Sigmoid colon (tissue), 4 donors: Measurements from ENCODE around the gene TGFBI.

Source experiments
- EP300 ChIP-seq, 4 donors: sonication (generic); formaldehyde crosslinking; IDR thresholded peaks; one replicate each; pipeline ENCODE4 v1.6.1; 2017; ENCODE audit warnings: antibody characterized with exemption in 4 of 4
- POLR2A ChIP-seq, 2 donors: fragments of 450-650 bp; IDR thresholded peaks; one replicate each; pipeline ENCODE4 v1.6.1; 2016; ENCODE audit warnings: antibody characterized with exemption in 2 of 2, mild to moderate bottlenecking in 2 of 2, moderate library complexity in 2 of 2
- POLR2AphosphoS5 ChIP-seq, 4 donors: sonication (generic); formaldehyde crosslinking; IDR thresholded peaks; one replicate each; pipeline ENCODE4 v1.6.1; 2017; ENCODE audit warnings: antibody characterized with exemption in 4 of 4
- TF ChIP-seq, protein P1 (sequence below), 4 experiments: fragments of 450-650 bp in 3 of 4; fragments of 200-600 bp in 1 of 4; IDR thresholded peaks; one replicate each; pipeline ENCODE4 v1.5.1; 2016 to 2019; ENCODE audit warnings: antibody characterized with exemption in 4 of 4, mild to moderate bottlenecking in 3 of 4, moderate library complexity in 2 of 4

- TF ChIP-seq, protein P1, sequence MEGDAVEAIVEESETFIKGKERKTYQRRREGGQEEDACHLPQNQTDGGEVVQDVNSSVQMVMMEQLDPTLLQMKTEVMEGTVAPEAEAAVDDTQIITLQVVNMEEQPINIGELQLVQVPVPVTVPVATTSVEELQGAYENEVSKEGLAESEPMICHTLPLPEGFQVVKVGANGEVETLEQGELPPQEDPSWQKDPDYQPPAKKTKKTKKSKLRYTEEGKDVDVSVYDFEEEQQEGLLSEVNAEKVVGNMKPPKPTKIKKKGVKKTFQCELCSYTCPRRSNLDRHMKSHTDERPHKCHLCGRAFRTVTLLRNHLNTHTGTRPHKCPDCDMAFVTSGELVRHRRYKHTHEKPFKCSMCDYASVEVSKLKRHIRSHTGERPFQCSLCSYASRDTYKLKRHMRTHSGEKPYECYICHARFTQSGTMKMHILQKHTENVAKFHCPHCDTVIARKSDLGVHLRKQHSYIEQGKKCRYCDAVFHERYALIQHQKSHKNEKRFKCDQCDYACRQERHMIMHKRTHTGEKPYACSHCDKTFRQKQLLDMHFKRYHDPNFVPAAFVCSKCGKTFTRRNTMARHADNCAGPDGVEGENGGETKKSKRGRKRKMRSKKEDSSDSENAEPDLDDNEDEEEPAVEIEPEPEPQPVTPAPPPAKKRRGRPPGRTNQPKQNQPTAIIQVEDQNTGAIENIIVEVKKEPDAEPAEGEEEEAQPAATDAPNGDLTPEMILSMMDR (IDR thresholded peaks at IDR 0.05), result no peak
- TF ChIP-seq POLR2A (IDR thresholded peaks at IDR 0.05) (no peak), EP300 (IDR thresholded peaks at IDR 0.05) (no peak), POLR2AphosphoS5 (IDR thresholded peaks at IDR 0.05) (no peak)
Observed at GRCh38 chr5:136094913-136095641, 66.3 kb downstream of the TGFBI start.
